Measurements from ENCODE around the gene CADPS. TPM values are rescaled to one million over a fixed set of nuclear protein-coding genes. Genes with fewer than 3 reads are reported as not detected.

The CADPS gene
- total RNA-seq, 1 donor from 2014 or later, result 14.3 TPM

DNA sequence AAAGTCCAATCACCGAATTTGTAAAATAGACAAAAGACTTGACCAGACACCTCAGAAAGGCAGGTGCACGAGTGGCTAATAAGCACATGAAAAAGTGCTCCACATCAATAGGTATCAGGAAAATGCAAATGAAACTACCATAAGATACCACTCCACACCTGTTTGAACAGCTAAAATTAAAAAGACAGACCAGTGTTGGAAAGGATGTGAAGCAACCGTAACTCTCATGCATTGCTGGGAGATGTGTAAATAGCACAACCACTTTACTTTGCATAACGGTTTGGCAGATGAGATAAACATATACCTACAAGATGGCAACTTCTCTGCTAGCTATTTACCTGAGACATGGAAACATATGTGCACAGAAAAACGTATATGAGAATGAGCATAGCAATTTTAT is 56.9 kb downstream of the CADPS start:
- intact Hi-C loops (cut with micrococcal nuclease), result no loop called here
- DNase-seq (no peak), ATAC-seq (no peak)

DNA sequence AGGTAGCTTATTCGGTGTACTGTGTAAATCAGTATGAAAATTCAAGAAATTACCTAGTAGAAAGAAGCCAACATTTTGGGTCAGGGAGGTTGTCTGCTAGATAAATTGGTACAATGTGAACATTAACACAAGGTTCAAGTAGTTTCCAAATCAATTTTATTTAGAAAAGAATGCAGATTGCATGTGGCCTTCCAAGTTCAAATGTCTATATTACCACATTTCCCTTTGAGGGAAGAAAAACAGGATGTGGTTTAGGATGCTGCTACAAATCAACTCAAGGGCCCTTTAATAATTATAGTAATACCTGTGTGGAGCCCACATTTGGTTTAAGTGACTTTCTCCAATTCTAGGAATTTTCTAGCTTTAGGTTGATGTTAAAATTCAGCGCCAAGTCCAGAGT is 57.5 kb downstream of the CADPS start:
- intact Hi-C loops (cut with micrococcal nuclease), result no loop called here
- no peak for ATAC-seq
- DNase-seq, result no peak

DNA sequence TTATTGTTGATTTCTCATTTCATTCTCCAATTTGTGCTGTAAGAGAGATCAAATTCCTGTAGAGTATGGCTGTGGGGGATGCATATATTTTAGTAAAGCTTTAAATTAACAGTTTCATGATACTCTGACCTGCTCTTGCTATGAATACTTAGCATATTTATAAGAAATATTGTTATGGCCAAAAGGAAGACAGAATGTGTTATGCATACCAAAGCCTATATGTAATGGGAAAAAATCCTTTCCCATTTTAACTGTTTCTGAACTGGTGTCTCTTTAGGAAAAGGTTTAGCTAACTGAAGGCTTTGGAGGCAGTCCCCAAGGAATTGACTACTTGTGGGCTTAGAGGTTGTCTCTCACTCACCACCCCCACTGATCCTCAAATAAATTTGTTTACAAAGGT is 59.2 kb downstream of the CADPS start:
- DNase-seq (no peak), ATAC-seq (no peak)
- intact Hi-C loops (cut with micrococcal nuclease), result no loop called here

DNA sequence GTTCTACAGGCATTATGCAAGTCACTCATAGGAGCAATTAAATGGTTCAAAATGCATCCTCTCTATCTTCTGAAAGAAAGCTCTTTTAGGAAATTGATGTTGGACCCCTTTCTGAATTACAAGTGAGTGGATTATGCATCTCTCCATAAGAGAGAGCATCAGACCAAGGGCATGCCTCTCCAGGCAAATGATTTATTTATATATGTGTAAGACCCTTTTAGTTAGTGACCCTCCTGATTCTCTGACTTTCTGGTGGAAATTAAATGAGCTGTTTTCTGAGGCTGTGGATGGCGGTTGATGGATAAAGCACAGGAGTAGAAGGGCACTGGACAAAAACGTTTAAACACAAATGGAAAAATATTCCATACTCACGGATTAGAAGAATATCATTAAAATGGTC is 62.6 kb downstream of the CADPS start:
- intact Hi-C loops (cut with micrococcal nuclease), result no loop called here
- ATAC-seq, result no peak
- DNase-seq, result no peak

DNA sequence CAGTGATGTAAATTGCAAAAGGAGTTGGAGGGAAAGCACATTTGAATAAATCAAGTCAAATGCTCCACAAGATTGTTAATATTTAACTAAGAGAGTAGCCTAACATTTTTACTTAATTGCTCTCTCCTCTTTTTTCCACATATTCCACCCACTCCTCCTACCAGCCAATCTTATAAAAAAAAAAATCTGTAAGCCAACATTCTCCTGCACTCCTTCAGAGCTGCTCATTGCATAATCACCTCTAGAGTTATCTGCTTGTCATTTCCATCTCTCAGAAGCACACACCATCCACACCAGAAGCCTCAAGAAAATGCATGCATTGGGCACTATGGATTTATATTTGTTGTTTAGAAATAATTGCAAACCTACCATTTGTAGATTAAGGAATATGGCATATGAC is 64.1 kb downstream of the CADPS start:
- DNase-seq (no peak), ATAC-seq (no peak)
- intact Hi-C loops (cut with micrococcal nuclease), result no loop called here

DNA sequence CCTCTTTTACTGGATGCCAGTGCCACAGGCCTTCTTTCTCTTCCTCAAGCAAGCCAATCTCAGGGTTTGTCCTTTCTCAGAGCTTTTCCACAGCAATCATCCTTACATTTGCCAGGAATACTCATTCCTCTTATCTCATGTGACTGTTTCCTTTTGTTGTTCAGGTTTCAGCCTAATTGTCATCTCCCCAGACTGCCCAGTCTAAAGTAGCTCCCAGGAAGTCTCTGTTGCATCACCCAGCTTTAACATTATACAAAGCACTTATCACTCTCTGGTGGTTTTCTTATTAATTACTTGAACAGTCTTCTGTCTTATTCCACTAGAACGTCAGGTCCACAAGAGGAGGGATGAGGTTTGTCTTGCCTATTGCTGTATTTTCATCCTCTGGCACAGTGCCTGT is 65.8 kb downstream of the CADPS start:
- intact Hi-C loops (cut with micrococcal nuclease), result no loop called here
- ATAC-seq, result no peak
- DNase-seq, result no peak

DNA sequence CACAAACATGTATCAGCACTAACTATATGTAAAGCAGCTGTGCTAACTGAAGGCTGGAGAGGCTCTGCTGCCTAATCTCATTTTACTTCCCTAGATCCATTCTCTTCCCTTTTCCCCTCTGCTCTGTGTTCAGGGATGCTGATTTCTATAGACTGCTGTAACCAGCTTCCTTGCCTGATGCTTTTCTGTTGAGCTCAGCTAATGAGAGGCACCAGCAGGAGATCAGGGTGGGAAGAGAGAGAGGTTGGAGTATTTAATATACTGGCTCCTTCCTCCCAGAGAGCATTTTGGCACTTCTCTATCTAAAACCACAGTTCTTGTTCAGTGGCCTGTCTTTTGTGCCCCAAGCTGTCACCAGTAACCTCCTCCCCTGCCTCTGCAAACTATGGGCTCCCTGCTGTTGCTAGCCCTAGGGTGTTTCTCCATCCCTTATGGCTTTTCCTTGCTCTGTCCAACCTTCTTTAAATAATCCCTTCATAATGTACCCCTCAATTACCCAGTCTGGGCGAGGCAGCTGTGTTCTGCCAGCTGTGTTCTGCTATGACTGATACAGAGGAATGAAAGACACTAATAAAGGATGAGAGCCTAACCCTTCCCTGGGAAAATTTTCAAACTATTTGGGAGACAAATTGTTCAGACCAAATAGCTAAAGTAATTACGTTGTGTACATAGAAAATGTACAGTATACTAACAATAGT is 69.5 kb downstream of the CADPS start:
- no peak for ATAC-seq
- DNase-seq, result no peak
- intact Hi-C loops (cut with micrococcal nuclease), result no loop called here

DNA sequence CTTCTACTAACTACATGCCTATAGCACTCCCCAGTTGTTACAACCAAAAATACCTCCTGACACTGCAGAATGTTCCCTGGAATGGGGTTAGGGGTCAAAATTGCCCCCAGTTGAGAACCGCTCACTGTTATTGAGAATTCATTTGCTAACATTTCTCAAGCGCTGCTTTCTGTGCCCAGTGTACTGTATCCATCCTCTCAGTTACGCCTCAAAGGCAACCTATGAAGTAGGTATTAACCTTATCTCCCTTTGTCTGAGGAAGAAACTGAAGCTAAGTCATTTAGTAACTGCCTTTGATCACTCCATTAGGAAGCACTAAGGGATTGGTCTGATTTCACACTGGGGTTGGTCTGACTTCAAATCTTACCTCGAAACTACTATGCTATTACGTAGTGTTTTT is 70.1 kb downstream of the CADPS start:
- intact Hi-C loops (cut with micrococcal nuclease), result no loop called here
- DNase-seq, result no peak
- ATAC-seq, result no peak

DNA sequence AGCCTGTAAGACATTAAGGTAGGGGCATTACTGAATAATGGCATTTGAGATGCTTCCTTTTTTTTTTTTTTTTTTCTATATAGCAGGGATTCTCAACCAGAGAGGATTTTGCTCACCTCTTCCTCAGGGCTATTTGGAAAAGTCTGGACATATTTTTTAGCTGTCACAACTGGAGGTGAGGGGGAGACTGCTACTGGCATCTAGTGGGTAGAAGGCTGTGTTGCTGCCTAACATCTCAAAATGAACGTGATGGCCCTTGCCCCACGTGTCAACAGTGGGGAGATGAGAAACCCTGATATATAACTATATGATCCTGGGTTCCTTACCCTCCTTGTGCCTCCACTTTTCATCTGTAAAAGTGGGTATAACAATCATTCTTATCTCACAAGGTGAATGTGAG is 71.9 kb downstream of the CADPS start:
- intact Hi-C loops (cut with micrococcal nuclease), result no loop called here
- DNase-seq (no peak), ATAC-seq (no peak)

DNA sequence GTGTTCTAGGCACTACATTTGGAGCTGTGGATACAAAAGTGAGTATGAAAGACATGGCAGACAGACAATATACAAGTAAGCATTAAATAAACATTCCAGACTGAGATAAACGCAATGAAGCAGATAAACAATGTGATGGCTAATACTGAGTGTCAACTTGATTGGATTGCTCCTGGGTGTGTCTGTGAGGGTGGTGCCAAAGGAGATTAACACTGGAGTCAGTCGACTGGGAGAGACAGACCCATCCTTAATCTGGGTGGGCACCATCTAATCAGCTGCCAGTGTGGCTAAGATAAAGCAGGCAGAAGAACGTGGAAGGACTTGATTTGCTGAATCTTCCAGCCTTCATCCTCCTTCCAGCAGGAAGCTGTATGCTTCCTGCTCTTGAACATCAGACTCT is 77.2 kb downstream of the CADPS start:
- DNase-seq, result no peak
- intact Hi-C loops (cut with micrococcal nuclease), result no loop called here
- no peak for ATAC-seq

DNA sequence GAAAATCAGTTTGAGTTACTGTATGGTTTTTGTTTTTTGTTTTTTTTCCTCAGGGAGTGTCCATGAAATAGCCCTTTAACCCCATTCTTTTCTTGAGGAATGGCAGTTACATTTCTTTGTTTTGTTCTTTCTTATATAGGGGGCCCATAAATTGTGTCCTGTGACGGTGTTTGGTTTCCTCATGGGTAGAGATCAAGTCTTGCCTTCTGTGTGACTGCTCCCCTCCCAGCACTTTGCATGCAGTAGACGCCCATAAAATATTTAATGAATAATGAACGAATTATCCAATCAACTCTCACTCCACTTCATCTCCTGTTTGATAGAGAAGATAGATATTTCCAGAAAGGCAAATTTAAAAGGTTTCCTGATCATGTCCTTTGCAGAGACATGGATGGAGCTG is 78.1 kb downstream of the CADPS start:
- intact Hi-C loops (cut with micrococcal nuclease), result no loop called here
- no peak for ATAC-seq
- DNase-seq, result no peak

DNA sequence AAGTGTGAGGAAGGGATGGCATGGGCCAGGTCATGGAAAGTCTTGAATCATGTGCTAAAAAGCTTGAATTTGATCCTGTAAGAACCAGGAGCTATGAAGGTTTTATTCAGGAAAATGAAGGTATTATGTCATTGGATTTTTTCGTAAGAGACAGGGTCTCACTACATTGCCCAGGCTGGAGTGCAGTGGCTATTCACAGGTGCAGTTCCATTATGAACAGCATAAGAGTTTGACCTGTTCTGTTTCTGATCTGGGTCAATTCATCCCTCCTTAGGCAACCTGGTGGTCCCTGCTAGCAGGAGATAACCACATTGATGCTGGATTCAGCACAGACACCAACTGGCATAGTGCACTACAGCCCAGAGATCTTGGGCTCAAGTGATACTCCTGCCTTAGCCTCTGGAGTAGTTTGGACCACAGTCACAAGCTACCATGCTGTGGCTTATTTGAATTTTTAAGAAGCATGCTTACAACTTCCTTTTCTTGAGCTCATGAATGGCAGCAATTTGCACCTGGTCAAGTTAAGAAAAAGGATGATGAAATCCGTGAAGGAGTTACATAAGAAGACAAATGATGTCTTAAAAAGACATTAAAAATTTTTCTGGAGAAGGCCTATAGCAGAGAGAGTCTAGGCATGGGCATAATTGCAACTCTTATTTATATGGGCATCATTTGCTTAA is 79.1 kb downstream of the CADPS start:
- intact Hi-C loops (cut with micrococcal nuclease), result no loop called here
- DNase-seq, result no peak
- ATAC-seq, result no peak

DNA sequence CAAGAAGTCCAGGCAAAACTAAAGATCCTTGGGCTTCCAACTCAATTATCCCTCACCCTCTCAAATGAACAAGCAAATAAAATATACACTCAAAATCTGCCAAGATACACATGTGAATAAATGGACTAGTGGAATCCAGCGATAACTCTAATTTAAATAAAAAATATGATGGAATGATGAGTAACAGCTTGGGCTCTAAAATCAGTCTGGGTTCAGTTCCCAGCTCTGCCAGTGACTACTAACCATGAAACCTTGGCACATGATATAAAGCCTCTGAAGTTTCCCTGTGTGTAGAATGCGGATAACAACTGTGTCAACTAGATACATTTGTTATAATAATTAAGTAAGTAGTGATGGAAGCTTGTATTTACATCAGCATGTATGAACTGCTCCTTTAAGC is 81.3 kb downstream of the CADPS start:
- intact Hi-C loops (cut with micrococcal nuclease), result no loop called here
- no peak for ATAC-seq

DNA sequence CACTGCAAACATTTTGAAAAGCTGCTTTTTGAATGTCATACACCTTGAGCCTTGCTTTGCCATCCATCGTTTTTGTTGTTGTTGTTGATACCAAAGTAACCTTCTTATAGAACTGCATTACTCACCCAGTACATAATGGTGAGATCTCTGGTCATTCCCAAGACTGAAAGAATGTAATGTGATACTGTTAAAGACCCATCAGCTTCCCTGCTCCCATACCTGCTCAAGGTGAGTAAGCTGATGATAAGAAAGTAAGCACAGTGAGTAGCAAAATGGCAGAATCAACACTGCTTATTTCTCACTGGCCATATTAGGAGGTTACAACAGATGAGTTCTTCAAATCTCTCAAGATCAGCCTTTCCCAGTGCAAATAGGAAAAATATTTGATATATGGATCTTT is 89.8 kb downstream of the CADPS start:
- DNase-seq (no peak), ATAC-seq (no peak)
- intact Hi-C loops (cut with micrococcal nuclease), result no loop called here

More for the DNA sequence above, 81.3 kb downstream of the CADPS start:
- no peak for DNase-seq

DNA sequence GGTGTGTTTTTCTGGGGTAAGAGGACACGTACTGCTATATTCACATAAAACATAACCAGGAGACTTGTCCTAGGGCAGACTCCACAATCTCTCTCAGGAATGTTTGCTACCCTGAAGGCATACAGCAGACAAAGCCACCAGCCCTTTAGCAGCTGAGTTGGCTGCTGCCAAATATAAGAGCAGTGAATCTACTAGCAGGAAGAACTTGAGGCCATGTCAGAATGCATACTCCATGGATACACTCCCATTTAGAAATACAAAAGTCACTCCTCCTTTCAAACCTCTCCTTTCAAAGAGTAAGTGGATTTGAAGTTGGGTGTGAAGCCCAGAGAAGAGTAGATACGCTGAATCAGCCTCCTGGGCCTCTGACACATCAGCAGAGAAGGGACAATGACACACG is 94.1 kb downstream of the CADPS start:
- intact Hi-C loops (cut with micrococcal nuclease), result no loop called here
- ATAC-seq (no peak), DNase-seq (no peak)

DNA sequence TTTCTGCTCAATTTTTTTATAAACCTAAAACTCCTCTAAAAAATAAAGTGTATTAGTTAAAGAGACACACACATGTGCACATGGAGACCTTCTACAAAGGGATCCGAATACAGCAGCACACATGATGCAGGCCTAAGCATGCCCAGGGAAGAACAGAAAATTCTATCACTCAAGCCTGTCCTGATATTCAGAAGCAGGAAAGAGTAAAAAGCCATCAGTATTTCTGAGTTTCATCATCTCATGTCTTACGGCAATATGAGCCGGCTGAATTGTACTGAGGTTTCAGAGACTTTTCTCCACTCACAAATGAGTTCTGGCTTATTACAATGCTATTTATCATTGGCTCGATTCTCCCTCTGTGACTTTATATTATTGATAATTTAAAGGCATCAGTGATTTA is 97.5 kb downstream of the CADPS start:
- ATAC-seq (no peak), DNase-seq (no peak)
- intact Hi-C loops (cut with micrococcal nuclease), result no loop called here

DNA sequence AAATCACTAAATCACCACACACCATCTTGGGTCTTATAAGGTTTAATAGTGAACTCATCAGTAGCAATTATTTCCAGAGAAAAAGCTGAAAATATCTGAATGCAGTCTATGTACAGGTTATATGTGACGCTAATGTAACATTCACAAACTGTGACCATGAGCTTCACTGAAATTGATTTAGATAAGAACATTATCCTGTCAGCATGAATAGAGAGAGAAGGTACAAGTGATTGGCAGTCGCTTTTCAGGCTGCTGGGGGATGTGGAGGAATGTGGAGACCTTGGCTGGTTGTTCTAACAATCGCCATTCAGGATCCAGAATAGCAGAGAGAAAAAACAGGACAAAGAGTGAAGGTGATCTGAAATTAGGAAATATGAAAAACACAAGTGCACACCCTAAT is 98.1 kb downstream of the CADPS start:
- intact Hi-C loops (cut with micrococcal nuclease), result no loop called here
- no peak for ATAC-seq
- DNase-seq, result no peak

DNA sequence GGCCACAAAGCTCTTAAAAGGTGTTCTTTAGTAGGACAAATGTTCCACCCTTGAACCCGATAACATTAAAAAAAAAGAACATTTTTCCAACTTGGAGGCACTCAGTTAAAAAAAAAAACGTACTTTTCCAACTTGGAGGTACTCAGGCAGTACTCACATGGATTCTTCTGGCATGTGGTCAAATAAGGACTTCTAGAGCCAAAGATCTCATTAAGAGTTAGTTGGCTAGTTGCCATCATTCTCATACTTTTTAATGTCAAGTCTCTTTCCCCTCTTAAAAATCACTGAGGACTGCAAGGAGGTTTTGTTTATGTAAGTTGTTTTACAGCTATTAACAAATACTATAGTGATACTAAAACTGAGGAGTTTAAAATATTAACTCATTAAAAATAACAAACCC is 101.0 kb downstream of the CADPS start:
- DNase-seq, result no peak
- intact Hi-C loops (cut with micrococcal nuclease), result no loop called here

DNA sequence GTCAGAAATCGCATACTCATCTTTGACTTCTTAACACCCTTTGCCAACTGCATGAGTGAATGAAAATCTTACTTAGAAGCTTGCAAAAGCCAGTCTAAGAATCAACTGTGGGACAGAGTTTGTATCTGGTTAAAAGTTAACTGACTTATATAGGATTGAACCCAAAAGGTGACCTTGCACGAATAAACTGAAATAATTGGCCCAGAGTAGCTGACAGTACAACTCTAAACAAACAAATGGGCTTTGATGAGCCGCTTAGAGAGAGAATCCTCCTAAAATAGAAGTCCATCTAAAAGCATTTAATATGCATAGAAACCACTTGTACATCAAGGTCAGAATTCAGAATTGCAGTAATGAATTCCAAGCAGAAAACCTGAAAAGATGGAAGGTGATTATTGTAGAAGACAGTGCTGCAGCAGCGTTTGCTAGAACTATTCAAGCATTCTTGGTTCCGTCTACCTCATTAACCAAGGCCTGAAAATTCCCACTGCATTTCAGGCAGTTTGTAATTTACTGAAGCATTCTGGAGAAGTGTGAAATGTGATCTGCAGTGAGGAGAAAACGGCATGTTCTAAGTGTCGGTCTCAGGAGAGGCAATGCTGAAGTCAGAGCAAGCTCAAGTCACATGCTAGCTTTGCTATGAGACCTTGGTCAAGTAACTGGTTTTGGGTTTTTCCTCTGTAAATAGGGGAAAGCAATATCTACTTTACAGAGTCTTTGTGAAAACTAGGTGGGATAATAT is 103.7 kb downstream of the CADPS start:
- DNase-seq, result no peak
- no peak for ATAC-seq
- intact Hi-C loops (cut with micrococcal nuclease), result no loop called here

More for the DNA sequence above, 101.0 kb downstream of the CADPS start:
- ATAC-seq, result no peak

DNA sequence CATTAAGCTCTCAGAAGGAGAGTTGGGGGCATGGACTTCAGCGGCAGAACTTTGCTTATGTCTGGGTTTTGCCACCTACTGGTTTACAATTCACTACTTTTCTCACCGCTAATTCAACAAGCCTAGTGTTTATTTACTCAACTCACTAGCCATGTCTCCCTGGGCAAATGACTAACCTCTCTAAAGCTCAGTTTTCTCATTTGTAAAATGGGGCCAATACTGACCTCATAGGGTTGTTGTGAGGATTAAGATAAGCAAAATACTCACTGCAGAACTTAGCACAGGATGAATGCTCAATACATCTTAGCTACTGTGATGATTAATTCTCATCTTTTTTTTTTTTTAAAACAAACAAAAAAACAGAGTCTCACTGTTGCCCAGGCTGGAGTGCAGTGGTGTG is 106.3 kb downstream of the CADPS start:
- intact Hi-C loops (cut with micrococcal nuclease), result no loop called here
- ATAC-seq (no peak), DNase-seq (no peak)

DNA sequence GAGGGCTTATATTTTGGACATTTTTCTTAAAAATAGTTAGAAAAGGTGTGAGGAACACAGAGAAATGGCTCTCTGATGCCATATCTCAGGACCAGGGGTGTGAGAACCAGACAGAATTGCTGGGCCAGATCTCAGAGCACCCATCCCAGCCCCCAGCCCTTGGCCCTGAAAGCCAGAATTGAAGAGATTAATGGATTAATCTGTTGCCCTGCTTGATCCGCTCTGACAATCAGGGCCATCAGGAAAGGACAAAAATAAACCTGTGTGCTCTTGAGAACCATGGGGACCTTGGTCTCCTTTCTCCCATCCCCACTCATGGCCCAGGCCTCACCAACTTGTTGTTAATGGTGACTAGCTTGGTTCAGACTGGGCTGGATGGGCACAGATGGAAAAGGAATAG is 113.5 kb downstream of the CADPS start:
- DNase-seq (no peak), ATAC-seq (no peak)
- intact Hi-C loops (cut with micrococcal nuclease), result no loop called here
